ENCODE data around the gene LMAN2L.
A peak's percentile ranks its signal among the peaks of the same experiment; 100 is the strongest.

LMAN2L gene

GRCh38 chr2:96698221-96698861, 41.5 kb downstream of the LMAN2L start:
- Histone ChIP-seq H4K20me1 (ENCODE audit: insufficient read depth, low read length) (no peaks in the 10 kb centered on the region), H3K79me2 (ENCODE audit: insufficient read depth, low read length) (no peaks in the 10 kb centered on the region), H3K4me2 (ENCODE audit: low read length) (no peak overlapping the region), H3K27me3 (ENCODE audit: insufficient read depth, low read length) (no peaks in the 10 kb centered on the region), H3K27ac (ENCODE audit: low read depth, low read length, poor library complexity, severe bottlenecking) (no peak overlapping the region), H2AFZ (ENCODE audit: low read length) (no peak overlapping the region), H3K9ac (ENCODE audit: low read length) (no peak overlapping the region), H3K36me3 (ENCODE audit: insufficient read depth, low read length) (no peaks in the 10 kb centered on the region), H3K4me1 (ENCODE audit: insufficient read depth, low read length, severe bottlenecking) (no peaks in the 10 kb centered on the region), H3K9me3 (ENCODE audit: low read length) (no peaks in the 10 kb centered on the region), H3K4me3 (ENCODE audit: low read depth, low read length, poor library complexity, severe bottlenecking) (no peak overlapping the region), H3F3A (ENCODE audit: insufficient read depth, low read length) (no peaks in the 10 kb centered on the region), H3K9me2 (ENCODE audit: low read depth, low read length) (no peaks in the 10 kb centered on the region)
- TF ChIP-seq EZH2 (IDR thresholded peaks at IDR 0.05; ENCODE audit: borderline replicate concordance, low read length) (no peak), CTCF (IDR thresholded peaks at IDR 0.05; ENCODE audit: low read length) (no peak)

- Histone ChIP-seq H3K27me3 (ENCODE audit: insufficient read depth, low read length) (no peaks in the 10 kb centered on the region), H3K4me1 (ENCODE audit: insufficient read depth, low read length, severe bottlenecking) (no peaks in the 10 kb centered on the region), H3F3A (ENCODE audit: insufficient read depth, low read length) (no peaks in the 10 kb centered on the region), H3K9me3 (ENCODE audit: low read length) (no peaks in the 10 kb centered on the region), H2AFZ (ENCODE audit: low read length) (no peak overlapping the region), H3K9me2 (ENCODE audit: low read depth, low read length) (no peaks in the 10 kb centered on the region), H3K9ac (ENCODE audit: low read length) (no peak overlapping the region), H4K20me1 (ENCODE audit: insufficient read depth, low read length) (no peaks in the 10 kb centered on the region), H3K36me3 (ENCODE audit: insufficient read depth, low read length) (no peaks in the 10 kb centered on the region), H3K4me3 (ENCODE audit: low read depth, low read length, poor library complexity, severe bottlenecking) (no peak overlapping the region), H3K27ac (ENCODE audit: low read depth, low read length, poor library complexity, severe bottlenecking) (no peak overlapping the region), H3K79me2 (ENCODE audit: insufficient read depth, low read length) (no peaks in the 10 kb centered on the region), H3K4me2 (ENCODE audit: low read length) (no peak overlapping the region)
- TF ChIP-seq CTCF (IDR thresholded peaks at IDR 0.05; ENCODE audit: low read length) (no peak), EZH2 (IDR thresholded peaks at IDR 0.05; ENCODE audit: borderline replicate concordance, low read length) (no peak)
Observed at GRCh38 chr2:96697476-96697875, 42.4 kb downstream of the LMAN2L start.

GRCh38 chr2:96695602-96696001, 44.3 kb downstream of the LMAN2L start:
- H3K27me3 ChIP-seq (ENCODE audit: insufficient read depth, low read length), result no peaks in the 10 kb centered on the region
- no peaks in the 10 kb centered on the region for H3K4me1 ChIP-seq (ENCODE audit: insufficient read depth, low read length, severe bottlenecking)
- H3K9me2 ChIP-seq (ENCODE audit: low read depth, low read length), result no peaks in the 10 kb centered on the region
- no peak overlapping the region for H3K4me2 ChIP-seq (ENCODE audit: low read length)
- H3K9me3 ChIP-seq (ENCODE audit: low read length), result no peaks in the 10 kb centered on the region
- H3F3A ChIP-seq (ENCODE audit: insufficient read depth, low read length), result no peaks in the 10 kb centered on the region
- H3K27ac ChIP-seq (ENCODE audit: low read depth, low read length, poor library complexity, severe bottlenecking), result no peak overlapping the region
- H3K36me3 ChIP-seq (ENCODE audit: insufficient read depth, low read length), result no peaks in the 10 kb centered on the region
- no peak overlapping the region for H2AFZ ChIP-seq (ENCODE audit: low read length)
- no peak overlapping the region for H3K9ac ChIP-seq (ENCODE audit: low read length)
- no peaks in the 10 kb centered on the region for H4K20me1 ChIP-seq (ENCODE audit: insufficient read depth, low read length)
- no peak overlapping the region for H3K4me3 ChIP-seq (ENCODE audit: low read depth, low read length, poor library complexity, severe bottlenecking)
- TF ChIP-seq CTCF (IDR thresholded peaks at IDR 0.05; ENCODE audit: low read length) (peak; percentile 34; the same call in 1 of the 2 replicates), EZH2 (IDR thresholded peaks at IDR 0.05; ENCODE audit: borderline replicate concordance, low read length) (no peak)
- H3K79me2 ChIP-seq (ENCODE audit: insufficient read depth, low read length), result no peaks in the 10 kb centered on the region
